GM06990 (cell line): ENCODE data around the gene RNF34.

Source experiments
- DNase-seq: peaks from one replicate; pipeline ENCODE4 v3.0.0-alpha.2; 2011; ENCODE audit not compliant: insufficient read length; ENCODE audit errors: extremely low read depth
- H3K27me3 ChIP-seq: replicated peaks from 2 replicates; pipeline ENCODE4 v1.6.0; 2011; ENCODE audit warnings: low read length; ENCODE audit not compliant: control insufficient read depth, insufficient read depth
- H3K36me3 ChIP-seq: 2 replicates; pipeline ENCODE4 v1.5.1; 2011; ENCODE audit warnings: low read length; ENCODE audit not compliant: control insufficient read depth, insufficient read depth
- H3K4me3 ChIP-seq: replicated peaks from 2 replicates; pipeline ENCODE4 v1.5.1; 2011; ENCODE audit warnings: low read depth, mild to moderate bottlenecking, control low read depth, low read length
- CTCF ChIP-seq: IDR thresholded peaks from 2 replicates; pipeline ENCODE4 v1.5.1; 2011; ENCODE audit warnings: low read length, control low read depth, mild to moderate bottlenecking, inconsistent platforms; ENCODE audit not compliant: insufficient read depth, poor library complexity, severe bottlenecking

RNF34 gene

DNA sequence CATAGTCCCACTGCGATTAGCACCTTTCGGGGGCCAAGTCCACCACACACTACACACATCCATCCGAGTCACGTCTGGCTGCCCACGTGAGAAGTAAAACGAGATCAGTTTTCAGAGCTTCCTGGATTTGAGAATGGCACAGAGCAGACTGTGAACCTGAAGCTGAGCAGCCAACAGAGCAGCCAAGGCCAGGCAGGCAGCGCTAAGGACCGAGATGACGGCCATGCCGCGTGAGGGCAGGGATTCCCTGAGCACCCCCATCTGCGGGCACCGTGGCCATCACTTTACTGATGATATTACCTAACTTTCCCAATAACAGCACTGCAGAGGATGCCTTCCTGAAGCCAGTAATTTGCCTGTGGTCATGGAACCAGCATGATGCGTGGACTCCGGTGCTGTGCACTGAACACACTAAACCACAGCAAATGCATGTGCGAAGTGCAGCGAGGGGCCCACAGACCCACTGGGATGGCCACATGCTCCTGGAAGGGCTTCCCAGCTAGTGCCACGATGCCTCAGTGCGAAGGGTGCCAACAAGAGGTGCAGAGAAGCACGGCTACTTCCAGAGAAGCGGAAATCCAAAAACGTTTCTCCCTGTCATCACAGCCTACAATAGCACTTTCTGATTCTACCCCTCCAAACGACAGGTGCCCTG, 56.0 kb downstream of the RNF34 start:
- no peak for DNase-seq
- peaks cover 14% of the 10 kb centered on the region for H3K36me3 ChIP-seq
- H3K4me3 ChIP-seq = no peak overlapping the region
- H3K27me3 ChIP-seq = no peaks in the 10 kb centered on the region
- no peak for TF ChIP-seq CTCF

DNA sequence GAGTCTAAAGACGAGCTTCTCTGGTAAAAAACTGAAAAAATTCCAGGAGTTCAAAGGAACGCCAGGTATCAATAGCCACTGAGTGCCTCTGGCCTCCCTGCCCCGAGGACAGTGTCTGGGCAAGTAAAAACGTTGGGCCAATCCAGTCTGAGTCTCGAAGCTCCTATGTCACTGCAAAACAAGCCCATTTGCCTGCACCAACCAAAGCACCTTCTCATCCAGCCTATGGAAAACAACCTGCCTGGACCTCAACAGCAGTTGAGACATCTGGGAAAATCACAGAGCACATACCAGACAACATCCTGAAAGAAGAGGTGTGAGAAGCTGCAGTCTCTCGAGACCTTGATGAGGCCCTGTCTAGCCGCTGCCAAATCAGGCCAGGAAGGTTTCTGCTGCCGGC, 56.6 kb downstream of the RNF34 start:
- H3K36me3 ChIP-seq = peaks cover 16% of the 10 kb centered on the region
- no peaks in the 10 kb centered on the region for H3K27me3 ChIP-seq
- H3K4me3 ChIP-seq = no peak overlapping the region
- DNase-seq = no peak
- no peak for TF ChIP-seq CTCF

- no peak for TF ChIP-seq CTCF
- DNase-seq = no peak
- Histone ChIP-seq H3K27me3 (no peaks in the 10 kb centered on the region), H3K4me3 (no peak overlapping the region), H3K36me3 (peaks cover 12% of the 10 kb centered on the region)
Measured at GRCh38 chr12:121461048-121461447, 61.1 kb downstream of the RNF34 start.

- DNase-seq = no peak
- Histone ChIP-seq H3K27me3 (no peaks in the 10 kb centered on the region), H3K4me3 (no peak overlapping the region), H3K36me3 (peaks cover 8% of the 10 kb centered on the region)
- TF ChIP-seq CTCF = no peak
Measured at GRCh38 chr12:121464331-121464730, 64.4 kb downstream of the RNF34 start.

- H3K36me3 ChIP-seq = peaks cover 7% of the 10 kb centered on the region
- no peaks in the 10 kb centered on the region for H3K27me3 ChIP-seq
- TF ChIP-seq CTCF = no peak
- peak overlapping the region; percentile 73 for H3K4me3 ChIP-seq
- peak; percentile 65 for DNase-seq
Measured at GRCh38 chr12:121465921-121466793, 66.2 kb downstream of the RNF34 start.
